Activated CD8-positive, alpha-beta memory T cell treated with anti-CD3 and anti-CD28 coated beads for 1 hour (primary cell): ENCODE results near the gene GPX6.
A peak's percentile ranks its signal among the peaks of the same experiment; 100 is the strongest.
"Not testable (repeated sequence)": the region's sequence is repeated elsewhere in the genome, so short reads cannot be mapped to it uniquely, and the experiment has no call there.

Experiments
- DNase-seq, 2 donors: peaks; one replicate each; pipeline ENCODE4 v3.0.0-alpha.2; 2020; ENCODE audit warnings: low read depth in 1 of 2; ENCODE audit errors: extremely low read depth in 1 of 2

GPX6 gene, protein sequence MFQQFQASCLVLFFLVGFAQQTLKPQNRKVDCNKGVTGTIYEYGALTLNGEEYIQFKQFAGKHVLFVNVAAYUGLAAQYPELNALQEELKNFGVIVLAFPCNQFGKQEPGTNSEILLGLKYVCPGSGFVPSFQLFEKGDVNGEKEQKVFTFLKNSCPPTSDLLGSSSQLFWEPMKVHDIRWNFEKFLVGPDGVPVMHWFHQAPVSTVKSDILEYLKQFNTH

DNA sequence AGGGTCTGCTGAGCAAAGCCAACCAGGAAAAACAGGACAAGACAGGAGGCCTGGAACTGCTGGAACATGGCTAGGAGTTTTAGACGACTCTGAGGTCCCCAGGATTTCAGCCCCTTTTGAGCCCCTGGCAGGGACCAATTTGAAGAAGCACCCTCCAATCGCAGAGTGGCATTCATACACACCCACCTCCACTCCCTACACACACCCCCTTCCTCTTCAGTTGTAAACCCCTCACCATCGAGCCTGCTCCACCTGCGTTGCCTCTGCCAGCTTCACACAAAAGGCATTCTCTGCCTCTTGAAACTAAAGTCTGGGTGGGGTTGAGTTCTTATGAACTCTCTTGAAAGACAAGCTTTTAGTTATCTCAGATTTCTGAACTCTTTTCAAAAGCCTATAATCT, at the start of gene GPX6:
GPX6 (minus strand) TSS at position 118 of the 400 bp plus-strand sequence; CDS start at position 68, 50 bp downstream.
- no peak for DNase-seq

DNA sequence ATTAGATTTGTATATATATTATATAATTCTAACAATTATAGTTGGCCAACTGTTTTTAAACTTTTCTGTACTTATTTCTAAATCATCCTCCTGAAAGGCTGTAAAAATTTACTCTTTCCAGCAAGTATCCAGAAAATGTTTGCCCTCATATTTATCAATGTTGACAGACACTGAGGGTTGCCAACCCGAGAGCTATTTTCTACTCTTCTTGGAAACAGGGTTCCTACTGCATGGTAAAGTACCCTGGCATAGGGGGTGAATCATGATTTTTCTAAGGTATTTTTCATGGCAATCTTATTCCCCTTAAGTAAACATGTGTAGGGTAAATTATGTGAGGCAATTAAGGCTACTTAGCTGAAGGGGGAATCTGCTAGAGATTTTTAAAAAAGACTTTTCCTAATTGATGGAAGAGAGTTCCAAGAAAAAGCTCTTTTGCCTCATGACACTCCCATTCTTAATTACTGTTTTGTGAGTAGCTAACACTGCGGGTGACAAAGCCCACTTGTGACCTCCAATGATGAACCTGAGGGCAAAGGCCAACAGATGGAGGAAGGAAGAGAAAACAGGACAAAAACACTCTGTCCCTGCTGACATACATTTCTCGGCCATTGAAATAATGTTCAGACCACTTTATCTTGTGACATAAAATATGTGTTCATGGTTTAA, 48.0 kb upstream of the GPX6 start:
- no peak for DNase-seq

DNA sequence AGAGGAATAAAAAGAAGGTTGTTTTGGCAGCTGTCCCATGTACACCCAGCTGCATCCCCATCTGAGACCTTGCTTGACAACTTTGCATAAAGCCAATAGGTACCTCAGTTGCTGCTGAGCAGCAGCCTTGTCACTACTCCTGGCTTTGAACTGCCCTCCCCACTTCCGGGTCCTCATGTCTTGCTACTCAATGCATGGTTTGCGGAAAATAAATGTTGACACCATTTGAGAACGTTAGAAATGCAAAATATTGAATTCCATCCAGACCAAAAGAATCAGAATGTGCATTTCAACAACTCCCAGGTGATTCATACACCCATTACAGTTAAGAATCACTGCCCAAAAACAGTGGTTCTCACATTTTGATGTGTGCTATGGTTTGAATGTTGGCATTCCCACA, 43.0 kb upstream of the GPX6 start:
- DNase-seq, result no peak

DNA sequence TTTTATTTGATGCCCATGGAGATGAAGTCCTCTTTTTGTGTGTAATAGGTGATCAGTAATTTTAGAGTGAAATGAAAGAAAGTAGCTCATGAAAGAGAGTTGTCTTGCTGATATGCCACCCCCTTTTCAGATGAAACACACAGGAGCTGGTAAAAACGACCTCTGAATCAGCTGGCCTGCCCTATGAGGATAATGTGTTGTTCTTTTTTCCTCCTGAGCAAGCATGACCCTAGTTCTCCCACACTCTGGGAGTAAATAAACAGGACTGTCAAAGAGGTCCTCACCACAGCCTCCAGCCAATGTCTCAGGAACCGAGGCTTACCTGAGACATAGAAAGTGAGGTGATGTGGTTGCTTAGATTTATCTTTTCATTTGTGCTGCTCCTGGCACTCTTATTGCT, 39.5 kb upstream of the GPX6 start:
- DNase-seq, result no peak

DNA sequence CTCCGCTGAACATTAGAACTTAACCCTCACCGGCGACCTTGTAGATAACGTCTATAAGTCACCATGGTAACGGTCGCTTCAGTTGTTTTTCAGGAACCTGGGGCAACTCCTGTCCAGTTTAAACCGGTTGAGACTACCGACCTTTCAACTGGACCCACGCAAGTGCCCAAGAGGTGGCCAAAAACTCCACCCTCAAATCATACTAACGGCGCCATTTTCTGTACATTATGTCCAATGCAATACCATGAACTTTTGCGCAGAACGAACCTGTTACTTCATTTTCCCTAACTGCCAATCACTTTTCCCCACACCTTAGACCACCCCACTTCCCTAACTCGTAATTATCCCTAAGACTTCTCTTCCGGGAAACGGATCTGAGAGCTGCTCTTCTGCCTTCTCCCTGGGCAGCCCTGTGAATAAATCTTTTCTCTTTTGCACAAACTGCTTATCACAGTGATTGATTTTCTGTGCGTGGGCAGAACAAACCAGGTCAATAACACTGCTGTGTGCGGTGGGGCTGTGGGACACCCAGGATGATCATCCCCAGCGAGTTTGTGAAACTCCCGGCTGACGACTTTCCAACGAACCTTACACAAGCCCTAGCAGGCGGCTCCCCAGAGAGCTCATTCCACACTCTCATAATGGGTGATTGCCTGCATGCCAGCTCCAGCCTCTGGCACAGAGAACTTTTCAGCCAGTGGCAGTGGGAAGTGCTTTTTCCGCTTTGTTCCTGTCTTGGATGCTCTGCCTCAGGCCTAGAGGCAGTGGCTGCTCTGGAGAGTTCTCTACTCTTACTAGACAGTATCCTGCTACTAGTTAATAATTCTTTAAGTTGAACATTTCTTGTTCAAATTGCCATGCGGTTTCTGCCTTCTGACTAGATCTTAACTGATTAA, 38.6 kb upstream of the GPX6 start:
- no peak for DNase-seq

DNA sequence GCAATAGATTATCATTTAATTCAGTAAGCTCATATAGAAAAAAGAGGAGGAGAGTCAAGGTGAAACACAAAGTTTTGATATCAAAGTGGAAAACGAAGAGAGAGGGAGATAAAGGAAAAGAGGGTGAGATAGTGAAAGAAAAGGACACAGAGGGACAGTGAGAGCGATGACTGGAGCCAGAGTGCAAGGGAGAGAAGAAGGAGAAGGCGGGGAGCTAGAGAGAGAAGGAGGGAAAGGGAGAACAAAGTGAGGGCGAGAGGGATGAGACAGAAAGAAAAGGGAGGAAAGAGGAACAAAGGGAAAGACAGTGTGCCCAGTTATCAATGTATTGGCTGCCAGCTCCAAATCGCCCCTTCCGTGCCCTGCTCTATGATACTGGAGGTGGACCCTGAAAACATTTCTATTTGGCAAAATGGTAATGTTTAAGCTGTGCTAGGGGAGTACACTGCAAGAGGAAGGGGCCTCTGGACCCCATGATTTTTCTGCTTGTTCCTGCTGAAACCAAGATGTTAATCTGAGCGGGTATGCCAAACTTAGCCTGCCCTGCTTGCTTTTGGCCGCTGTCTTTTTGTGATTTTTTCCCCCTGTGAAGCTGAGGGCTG, 37.9 kb upstream of the GPX6 start:
- no peak for DNase-seq

DNA sequence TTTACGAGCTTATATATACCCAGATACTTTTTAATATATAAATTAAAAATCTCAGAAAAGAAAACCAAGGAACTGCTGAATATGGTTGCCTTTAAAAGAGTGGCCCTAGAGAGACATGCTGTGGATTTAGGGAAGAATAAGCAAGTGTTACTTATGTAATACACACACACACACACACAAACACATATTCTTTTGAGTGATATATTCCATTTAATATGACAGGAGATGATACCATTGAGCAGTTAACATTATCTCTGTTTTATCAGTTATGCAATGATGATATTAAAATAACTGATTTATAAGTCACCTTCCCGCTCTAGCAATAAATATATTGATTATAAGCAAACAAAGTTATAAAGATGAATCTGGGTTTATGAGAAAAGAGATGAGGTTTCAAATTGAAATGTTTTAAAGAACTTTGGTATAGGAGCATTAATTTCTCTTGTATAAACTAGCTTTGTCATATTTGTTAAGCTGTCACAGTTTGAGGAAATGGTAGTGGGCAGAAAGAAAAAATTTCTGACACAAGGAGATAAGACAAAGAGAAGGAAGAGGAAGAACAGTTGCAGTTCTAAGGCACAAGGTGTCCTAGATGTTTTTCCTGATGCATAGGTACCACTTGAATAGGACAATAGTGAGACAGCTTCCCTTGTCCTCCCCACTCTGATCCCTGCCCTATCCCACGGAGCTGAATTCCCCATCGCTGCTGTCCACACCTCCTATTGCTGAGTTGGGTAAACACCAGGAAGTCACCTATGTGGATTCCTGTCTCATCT, 36.5 kb upstream of the GPX6 start:
- DNase-seq, result no peak

DNA sequence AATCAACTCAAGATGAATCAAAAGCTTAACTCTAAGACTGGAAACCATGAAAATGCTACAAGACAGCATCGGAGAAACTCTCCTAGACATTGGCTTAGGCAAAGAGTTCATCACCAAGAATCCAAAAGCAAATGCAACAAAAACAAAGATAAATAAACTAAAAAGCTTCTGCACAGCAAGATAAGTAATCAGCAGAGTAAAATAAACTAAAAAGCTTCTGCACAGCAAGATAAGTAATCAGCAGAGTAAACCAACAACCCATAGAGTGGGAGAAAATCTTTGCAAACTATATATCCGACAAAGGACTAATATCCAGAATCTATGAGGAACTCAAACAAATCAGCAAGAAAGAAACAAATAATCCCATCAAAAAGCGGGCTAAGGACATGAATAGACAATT, 31.4 kb upstream of the GPX6 start:
- DNase-seq, result not testable (repeated sequence)

DNA sequence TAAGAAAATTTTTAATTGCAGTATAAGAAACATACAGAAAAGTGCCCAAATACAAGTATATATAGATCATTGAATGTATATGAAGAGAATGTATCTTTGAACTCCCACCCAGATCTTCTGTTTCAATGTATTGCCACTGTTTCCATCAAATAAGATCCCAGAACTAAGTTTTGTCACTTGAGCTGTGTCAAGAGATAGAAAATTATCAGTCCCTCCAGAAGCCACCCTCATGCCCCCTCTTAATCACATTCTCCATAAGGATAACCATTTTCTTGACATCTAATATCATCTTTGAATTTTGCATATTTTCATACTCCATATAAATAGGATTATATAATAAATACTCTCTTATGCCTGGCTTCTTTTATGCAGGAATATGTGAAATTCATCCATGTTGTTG, 30.4 kb upstream of the GPX6 start:
- DNase-seq, result no peak

DNA sequence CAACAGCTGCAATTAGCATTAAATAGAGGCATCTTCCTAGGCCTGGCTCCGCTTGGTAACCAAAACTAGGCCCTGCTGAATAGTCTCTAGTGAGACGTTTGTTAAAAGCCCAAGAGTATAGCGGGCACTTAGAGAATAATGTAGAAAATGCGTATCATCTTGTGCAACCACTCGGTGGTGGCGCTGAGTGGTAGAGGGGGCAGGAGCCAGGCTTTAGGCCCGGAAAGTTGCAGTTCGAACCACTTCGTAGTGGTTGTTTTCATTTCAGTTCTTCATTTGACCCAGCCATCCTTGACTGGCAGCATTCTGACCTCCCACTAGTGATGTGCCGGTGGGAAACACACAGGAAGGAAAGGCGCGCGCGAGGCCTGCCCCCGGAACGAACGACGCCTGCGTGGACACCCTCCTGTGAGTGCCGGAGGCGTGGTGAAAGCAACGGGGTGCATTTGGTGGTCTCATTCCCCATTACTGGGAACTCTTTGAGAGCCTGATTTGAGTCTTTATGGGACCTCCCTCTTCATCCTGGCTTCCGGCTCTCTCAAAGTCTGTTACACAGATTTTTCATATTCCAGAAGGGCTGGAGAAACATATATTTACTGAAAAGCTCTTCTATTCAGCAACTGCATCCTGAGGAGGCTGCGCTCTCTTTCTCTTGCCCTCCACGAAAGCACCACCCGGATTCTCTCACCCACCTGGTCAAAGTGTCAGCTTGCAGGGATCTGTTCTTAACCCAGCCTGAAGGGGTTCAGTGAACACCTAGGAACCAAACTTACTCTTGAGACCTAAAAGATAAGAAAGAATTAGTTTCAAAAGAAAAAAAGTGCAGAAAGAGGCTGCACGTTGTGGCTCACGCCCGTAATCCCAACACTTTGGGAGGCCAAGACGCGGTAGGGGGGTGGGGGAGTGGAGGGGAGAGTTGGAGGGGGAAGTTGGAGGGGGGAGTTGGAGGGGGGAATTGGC, 28.3 kb upstream of the GPX6 start:
- no peak for DNase-seq

DNA sequence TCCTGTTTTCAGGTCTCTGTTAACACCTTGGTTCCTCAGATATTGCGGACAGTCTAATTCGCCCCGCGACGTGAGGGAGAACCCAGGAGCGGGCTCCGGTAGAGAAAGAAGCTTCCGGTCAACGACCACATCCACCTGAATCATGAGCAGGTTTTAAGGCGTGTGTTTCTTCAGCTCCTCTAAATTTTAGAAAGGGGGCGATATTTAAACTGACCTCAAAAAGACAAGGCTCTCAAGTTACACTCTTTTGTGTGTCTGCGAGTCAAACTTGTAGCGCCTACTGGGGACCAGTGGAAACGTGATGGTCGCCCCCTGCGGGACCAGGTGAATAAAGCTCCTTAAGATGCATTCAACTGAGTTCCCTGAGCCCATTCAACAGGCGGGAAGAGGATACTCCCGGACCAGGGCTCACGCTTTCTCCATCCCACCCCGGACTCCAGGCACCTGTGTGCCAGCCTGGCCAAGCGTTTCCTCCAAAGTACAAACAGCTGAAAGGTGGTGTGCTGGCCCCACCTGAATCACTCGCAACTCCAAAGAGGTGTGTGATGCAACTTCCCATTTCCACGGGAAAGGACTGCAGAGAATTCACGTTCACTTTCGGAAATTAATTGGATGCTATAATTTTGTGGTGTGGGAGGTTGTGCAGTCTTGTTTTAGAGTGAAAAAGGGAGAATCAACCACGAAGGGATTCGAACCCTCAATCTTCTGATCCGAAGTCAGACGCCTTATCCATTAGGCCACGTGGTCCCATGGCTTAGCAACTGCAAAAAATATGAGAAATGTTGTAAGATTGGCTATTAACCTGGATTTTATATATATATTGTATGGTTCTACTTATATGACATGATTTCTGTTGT, 27.1 kb upstream of the GPX6 start:
- peak in 1 of 2 donors; percentile 25 for DNase-seq

DNA sequence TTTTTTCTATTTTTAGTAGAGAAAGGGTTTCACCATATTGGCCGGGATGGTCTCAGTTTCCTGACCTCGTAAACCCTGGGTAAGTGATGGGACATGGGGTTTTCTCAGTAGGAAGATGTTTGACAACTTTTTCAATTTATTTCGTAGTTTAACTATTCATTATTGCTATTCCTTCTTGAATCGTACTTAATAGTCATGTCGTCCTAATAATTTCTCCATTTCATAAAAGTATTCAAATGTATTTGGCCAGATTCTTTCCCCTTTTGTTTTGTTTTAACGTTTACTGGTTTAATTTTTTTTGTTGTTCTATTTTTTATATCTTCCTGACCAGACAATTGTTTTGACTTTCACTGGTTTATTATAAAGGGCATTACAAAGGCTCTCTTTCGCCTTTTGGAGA, 26.4 kb upstream of the GPX6 start:
- no peak for DNase-seq

DNA sequence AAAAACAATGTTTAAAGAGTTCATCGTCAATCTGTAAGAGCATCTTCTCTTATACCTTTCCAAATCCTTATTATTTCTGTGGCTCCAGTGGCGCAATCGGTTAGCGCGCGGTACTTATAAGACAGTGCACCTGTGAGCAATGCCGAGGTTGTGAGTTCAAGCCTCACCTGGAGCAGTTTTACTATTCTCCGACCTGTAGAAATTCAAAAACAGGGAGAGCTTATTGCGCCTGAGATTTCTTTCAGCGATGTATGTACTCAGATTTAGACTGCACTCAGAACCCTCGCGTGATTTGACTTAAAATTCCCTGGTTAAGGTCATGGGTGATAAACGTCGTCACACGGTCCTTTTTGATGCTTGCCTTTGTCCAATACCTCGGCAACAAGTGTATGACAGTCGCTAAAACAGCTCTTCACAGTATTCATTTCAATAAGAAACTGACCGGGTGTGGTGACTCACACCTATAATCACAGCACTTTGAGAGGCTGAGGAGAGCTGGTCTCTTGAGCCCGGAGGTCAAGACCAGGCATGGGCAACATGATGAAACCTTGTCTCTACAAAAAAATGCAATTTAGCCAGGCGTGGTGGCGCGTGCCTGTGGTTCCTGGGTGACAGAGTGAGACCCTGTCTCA, 22.0 kb upstream of the GPX6 start:
- DNase-seq, result no peak

DNA sequence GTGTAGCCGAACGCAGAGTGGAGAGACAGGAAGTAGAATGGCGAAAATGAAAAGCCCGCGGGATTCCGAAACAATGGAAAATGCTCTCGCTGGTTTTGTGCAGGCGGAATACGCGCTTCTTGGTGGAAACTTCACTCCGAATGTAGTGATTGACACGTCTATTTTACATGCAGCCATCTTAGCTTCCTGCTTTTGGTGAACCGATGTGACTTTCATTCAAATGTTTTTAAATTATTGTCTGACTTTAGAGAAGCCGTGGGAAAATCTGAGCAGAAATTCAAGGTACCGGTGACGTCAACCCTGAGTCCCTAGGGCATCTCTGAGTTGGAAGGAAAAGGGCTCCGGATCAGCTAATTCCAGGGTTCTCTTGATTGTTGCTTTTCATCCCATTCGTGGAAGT, 21.5 kb upstream of the GPX6 start:
- DNase-seq, result no peak

DNA sequence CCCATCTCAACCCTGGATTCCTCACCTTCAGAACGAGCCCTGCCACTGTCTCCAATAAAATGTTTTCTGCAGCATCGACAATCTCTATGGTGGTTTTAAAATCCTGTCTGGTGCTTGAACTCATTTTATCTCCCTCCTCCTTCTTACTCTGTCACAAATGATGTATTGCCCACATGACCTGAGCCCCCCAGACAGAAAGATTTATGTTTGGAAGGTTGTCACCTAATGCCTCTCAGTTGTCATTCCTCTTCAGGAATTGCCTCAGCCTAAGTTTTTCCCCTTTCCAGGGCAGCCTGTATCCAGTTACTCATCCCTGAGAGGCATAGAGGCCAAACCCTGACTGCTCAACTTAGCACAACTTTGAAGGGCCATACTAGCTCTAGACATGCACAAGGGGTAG, 19.3 kb upstream of the GPX6 start:
- DNase-seq, result no peak

DNA sequence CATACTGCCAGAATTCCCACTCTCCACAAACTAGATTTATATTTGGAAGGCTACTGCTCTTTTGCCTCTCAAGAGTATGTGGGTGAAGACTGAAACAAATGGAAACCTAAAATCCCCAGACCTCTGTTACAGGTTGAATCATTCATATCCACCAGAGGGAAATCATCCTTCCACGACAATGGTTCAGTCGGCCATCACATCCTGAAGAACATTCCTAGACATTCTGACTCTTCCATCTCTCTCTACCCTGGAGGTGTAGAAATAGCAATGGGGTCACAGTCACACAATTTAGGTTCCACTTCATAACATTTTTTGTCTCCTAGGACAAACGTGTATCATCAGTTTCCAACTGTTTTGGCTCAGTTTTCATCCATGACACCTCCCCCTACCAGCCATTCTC, 18.7 kb upstream of the GPX6 start:
- DNase-seq, result no peak

DNA sequence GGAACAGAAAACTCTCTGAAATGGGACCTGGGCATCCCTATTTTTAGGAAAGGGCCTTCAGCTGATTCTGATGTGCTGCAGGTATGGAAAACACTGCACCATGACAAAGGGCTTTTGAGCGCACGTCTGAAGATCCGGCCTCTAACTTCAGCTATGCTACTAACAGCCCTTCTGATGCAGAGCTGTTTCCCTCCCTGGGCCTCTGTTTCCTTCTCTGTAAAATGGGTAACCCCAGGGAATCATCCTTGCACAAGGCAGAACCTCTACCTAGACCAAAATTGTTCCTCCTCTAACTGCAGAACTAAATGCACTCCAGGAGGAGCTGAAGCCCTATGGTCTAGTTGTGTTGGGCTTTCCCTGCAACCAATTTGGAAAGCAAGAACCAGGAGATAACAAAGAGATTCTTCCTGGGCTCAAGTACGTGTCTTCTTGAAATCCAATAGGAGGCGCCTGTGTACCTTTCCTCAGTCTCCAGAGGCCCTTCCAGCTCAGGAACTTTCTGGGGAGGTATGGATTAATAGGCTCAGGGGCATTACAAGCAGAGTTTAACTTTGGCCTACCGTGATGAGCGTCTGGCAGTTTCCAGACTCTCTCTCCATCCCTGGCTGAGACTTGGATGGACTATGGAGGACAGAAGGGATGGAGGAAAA, 16.0 kb upstream of the GPX6 start:
- DNase-seq, result no peak

DNA sequence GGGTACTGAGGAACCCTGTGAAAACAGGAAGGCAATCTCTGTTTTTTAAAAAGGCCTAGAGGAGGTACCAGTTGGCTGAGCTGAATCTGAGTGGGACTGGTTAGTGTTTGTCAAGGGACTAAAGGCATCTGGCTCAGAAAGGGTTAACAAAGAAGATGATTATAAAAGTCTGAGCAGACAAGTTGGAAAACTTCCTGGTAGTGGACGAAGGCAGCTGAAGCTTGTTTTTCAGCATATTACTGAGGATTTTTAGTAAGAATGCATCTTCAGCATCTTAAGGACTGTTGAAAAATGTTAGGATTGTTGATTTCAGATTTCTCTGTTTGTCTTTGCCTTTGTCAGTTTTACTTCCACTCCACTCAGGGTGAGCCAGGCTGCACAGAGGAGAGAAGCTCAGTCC, 15.2 kb upstream of the GPX6 start:
- DNase-seq, result no peak
